Epithelial cell of prostate (primary cell): ENCODE data around the gene EIF3D.
"Not testable (repeated sequence)": the region's sequence is repeated elsewhere in the genome, so short reads cannot be mapped to it uniquely, and the experiment has no call there.

Source experiments
- DNase-seq: peaks from one replicate; pipeline ENCODE4 v3.0.0-alpha.2; 2011; ENCODE audit warnings: low read depth, low spot score
- H3K27ac ChIP-seq: fragments of 450-650 bp; 2 replicates; pipeline ENCODE4 v1.5.1; 2017; ENCODE audit warnings: mild to moderate bottlenecking

The EIF3D gene

DNA sequence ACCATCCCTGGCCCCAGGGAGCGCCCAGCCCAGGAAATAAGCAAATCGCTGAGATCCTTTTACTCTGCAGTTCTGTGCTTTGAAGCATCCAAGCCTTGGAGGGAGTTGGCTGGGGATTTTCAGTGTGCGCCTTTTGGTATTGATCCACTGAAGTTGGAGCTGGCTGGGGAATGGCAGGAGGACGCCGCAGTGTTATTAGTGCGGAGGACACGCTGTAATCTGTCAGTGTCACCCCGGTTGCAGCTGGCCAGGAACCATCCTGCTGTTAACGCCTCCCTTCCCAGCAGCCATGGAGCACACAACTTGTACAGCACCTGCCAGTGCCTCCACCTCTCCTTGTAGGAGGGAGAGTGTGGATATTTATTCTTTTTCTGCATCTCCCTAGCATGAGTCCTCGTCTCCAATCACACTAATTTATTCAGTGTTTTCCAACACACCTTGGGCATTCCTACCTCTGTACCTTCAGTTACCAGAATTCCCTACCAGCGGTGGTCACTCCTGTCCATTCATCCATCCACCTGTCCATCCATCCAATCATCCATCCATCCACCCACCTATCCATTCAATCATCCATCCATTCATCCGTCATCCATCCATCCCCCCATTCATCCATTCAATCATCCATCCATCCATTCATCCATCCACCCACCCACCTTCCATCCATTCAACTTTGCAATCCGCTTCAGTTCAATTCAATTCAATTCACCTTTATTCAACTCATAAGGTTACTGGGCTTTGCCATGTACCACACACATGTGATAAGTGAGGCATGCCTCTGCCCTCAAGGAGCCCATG, 21.9 kb upstream of the EIF3D start:
- no peak overlapping the region for H3K27ac ChIP-seq
- no peak for DNase-seq

DNA sequence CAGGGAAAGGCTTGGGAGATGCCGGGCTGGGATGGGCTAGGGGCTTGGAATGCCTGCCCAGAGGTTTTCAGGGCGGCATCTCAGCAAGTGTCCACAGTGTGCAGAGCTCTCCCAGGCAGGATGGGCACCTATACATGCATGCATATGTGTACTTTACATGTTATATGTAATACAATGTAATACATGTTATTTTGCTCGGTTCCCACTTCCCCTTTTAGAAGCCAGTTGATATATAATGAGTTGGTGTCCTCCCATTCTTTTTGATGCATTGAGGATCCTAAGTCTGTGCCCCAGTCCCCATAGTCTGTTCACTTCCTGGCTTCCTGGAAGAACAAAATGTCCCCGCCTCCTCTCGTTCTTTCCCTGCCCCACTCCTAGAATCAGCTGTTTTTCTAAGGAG, 20.1 kb upstream of the EIF3D start:
- DNase-seq = no peak
- no peak overlapping the region for H3K27ac ChIP-seq

DNA sequence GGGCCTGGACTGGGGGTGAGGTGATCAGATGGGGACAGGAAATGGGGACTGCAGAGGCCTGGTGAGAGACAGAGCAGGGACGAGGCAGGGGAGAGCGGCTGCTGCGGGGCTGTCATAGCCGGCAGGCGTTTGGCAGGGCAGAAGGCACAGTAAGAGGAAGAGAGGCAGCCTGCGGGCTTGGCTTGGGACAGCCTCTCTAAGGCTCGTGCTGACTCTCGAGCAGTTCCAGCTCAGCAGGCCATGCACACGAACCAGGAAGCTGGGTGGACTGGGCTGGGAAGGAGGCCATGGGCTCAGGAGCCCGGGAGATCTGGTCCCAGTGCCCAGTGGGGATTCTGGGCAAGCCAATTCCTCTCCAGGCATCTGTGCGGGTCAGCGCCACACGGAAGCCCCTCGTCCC, 19.6 kb upstream of the EIF3D start:
- H3K27ac ChIP-seq = no peak overlapping the region
- no peak for DNase-seq

DNA sequence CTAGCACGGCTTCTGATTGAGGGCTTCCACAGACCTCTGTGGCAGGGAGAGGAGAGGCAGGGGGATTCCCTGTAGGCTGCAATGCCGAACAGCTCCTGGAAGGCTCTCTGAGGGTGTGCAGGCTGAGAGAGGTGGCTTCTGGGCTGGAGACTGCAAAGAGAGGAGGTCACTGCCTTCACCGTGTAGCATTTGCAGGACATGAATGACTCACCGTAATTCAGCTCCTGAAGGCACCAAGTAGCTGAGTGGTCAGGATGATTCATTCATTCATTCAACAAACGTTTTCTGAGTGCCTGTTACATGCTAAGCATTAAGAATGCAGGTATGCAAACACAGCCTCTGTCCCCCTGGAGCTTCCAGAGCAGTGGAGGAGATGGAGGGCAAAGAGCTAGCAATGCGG, 18.0 kb upstream of the EIF3D start:
- peak; percentile 66 for DNase-seq
- no peak overlapping the region for H3K27ac ChIP-seq

DNA sequence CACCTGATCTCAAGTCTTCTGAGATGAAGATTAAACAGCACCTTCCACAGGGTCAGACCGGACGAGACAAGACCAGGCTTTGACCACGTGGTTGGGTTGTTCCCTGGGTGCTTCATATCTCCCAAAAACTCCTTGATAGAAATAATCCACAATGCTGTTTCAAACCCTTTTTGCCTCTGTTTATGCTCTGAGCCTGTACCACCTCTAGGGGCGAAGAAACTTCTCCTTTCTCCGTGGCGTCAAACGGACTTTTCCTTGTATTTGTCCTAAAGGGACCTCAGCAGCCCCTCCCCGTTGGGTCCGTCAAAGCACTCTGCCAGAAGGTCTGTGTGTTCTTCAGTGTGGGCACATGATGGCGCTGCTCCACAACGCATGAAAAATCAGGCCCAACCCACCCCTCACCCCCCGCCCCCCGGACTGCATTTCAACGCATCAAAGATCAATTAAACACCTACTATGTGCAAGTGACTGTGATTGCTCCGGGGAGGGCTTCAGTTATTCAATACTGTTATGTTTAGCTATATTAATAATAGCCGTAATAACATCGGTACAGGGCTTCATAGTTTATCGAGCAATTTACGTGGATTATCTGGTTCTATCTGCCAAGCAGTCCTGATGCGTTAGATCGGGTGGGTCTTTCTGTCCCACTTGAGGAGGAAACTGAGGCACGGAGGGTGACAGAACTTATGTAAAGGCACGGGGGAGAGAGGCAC, 17.3 kb upstream of the EIF3D start:
- DNase-seq = no peak
- H3K27ac ChIP-seq = no peak overlapping the region

DNA sequence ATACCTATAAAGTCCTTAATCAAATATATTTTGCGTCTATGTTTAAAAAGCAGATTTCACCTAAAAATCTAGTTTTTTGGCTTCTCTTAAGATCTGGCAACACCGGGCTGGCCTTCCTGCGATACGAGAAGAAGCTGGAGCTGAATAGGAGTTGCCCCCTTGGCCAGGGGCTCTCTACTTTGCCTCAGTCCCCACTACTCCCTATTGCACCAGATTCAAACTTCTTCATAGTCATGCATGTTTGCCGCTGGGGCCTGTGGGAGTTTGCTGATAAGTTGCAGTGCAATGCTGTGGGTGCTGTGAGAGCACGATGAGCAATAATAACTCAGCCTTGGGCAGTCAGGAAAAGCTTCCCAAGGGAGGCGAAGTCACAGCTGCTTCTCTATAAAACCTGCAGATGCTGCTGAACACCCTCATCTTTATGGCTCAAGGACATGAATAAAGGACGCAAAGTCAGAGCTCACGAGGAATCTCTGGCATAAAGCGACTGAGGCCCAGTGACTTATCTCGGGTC, 15.2 kb upstream of the EIF3D start:
- peak overlapping the region; percentile 64 for H3K27ac ChIP-seq
- DNase-seq = no peak

DNA sequence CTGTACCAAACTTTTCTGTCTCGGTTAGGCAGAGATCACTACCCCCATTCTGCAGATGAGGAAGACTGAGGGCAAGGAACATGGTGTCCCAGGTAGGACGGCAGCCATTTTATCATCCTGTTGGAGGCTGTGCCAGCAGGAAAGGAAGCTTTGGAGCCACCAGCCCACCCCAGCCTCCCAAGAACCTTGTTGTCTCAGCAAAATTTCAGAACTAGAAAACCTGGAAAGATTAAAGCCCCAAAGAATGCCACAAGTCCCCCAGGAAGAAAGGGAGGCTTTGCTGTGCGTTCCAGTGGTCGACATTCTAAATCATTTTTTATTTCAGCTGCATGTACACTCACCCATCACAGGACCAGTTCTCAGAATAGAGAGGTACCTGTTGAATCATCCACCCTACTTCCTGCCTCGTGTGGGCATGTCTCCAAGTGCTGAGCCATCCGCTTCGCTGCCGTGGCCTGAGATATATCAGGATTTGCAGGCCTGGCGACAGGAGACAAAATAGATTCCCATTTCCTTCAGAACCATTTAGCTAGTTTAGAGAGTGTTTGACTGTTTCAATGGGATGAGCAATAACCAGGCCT, 13.0 kb upstream of the EIF3D start:
- DNase-seq = peak; percentile 91
- peak overlapping the region; percentile 92 for H3K27ac ChIP-seq

DNA sequence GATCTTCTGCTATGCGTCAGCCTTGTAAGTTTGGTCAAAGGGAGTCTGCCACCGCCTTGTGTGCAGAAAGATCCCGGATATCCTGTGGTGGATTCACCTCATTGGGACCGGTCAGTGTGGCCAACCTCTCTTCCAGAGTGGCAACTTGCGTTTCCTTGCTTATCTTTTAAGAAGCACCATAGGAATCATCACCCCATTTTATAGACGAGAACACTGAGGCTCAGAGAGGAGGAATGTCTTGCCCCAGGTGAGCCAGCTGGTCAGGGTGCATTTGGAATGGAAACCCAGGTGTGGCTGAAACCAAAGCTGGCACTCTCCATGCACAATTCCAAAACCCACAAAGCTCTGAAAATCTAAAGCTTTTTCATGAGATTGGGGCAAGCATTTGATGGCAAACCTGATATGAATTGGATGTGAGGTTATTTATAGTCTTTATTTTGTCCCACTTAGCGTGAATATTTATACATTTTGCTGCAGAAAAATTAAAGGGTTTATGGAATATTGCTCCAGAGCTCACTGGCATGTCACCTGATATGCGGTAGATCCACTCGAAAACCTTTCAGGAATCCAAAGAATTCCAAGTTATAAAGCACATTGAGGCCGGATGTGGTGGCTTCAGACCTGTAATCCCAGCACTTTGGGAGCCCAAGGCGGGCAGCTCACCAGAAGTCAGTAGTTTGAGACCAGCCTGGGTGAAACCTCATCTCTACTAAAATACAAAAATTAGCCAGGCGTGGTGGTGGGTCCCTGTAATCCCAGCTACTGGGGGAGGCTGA, 12.1 kb upstream of the EIF3D start:
- peak overlapping the region; percentile 92 for H3K27ac ChIP-seq
- DNase-seq = no peak

DNA sequence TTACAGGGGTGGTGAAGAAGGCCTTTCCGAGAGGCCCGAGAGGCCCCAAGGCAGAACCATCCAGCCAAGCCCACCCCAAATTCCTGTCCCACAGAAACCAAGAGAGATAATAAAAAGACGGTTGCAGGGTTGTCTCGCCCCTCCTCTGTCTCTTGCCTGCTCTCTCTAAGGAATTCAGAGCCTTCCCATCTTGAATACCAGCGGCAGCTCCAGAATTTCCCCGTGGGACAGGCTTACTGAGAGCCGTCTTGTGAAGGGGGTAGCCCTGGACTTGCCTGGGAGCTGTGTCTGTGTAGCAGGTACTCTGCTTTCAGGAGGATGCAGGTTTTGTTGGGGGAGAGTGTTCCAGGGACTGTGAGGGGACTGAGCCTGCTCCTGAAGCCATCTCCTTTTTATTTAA, 9.6 kb upstream of the EIF3D start:
- no peak overlapping the region for H3K27ac ChIP-seq
- DNase-seq = no peak

DNA sequence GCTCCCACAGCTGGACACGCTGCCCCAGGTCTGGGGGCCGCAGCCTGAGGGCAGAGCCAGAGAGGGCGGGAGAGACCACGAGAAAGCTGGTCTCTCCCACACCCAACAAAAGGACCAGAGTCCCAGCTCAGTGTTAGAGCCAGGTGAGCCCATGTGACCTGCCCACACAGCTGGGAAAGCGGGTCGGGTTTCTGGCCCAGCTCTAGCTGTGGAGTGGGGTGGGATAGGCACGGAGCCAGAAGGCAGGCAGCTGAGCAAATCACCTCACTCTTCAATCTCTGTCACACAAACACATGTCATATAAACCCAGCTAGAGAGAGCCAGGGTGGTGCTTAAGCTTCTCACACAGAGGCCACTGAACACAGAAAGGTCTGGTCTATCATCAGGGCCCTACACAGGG, 7.8 kb upstream of the EIF3D start:
- no peak overlapping the region for H3K27ac ChIP-seq
- no peak for DNase-seq

DNA sequence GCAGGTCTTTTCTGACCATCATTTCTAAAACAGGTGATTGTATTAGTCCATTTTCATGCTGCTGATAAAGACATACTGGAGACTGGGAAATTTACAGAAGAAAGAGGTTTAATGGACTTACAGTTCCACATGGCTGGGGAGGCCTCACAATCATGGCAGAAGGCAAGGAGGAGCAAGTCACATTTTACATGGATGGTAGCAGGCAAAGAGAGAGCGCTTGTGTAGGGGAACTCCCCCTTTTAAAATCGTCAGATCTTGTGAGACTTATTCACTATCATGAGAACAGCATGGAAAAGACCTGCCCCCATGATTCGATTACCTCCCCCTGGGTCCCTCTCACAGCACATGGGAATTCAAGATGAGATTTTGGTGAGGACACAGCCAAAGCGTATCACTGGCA, 4.4 kb upstream of the EIF3D start:
- not testable (repeated sequence) for DNase-seq, H3K27ac ChIP-seq

DNA sequence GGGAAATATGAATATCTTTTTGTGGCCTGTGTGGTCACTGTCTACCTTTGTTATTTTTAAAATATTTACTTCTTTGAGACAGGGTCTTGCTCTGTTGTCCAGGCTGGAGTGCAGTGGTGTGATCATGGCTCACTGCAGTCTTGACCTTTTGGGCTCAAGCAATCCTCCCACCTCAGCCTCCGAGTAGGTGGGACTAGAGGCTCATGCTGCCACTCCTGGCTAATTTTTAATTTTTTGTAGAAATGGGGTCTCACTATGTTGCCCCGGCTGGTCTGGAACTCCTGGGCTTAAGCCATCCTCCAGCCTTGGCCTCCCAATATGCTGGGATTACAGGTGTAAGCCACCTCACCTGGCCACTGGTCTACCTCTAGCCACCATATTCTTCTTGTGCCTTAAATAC, 3.5 kb upstream of the EIF3D start:
- H3K27ac ChIP-seq = no peak overlapping the region
- DNase-seq = no peak

DNA sequence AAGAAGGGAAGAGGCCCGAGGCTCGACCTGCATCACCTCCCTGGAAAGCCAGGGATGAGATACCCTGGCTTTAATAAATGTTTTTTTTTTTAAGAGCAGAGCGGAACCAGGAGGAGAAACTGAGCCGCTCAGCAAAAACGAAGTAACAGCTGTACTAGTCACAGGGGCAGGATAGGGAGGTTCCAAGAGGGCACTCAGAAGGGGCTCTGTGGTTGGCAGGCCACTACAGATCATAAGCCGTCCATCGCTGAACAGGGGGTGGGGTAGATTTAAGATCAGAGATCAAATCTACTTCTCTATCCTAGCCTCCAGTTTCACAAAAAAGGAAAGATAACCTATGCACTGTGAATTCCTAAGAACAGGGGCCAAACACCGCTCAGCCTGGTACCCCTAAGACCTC, 625 bp downstream of the EIF3D start:
- H3K27ac ChIP-seq = peak overlapping the region; percentile 95
- no peak for DNase-seq

DNA sequence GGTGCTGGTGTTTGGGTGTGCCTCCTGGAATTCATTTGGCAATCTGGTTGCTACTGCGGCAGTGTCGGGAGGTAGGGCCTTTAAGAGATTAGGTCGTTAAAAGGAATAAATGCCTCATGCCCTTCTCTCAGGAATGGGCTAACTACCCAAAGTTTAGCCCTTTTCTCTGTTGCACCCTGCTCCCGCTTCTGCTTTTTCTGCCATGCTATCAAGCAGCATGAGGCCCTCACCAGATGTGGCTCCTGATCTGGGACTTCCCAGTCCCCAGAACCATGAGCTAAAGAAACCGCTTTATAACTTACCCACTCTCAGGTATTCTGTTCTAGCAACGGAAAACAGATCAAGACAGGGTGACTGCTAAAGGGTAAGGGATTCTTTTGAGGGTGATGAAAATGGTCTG, 6.3 kb downstream of the EIF3D start:
- no peak overlapping the region for H3K27ac ChIP-seq
- no peak for DNase-seq

DNA sequence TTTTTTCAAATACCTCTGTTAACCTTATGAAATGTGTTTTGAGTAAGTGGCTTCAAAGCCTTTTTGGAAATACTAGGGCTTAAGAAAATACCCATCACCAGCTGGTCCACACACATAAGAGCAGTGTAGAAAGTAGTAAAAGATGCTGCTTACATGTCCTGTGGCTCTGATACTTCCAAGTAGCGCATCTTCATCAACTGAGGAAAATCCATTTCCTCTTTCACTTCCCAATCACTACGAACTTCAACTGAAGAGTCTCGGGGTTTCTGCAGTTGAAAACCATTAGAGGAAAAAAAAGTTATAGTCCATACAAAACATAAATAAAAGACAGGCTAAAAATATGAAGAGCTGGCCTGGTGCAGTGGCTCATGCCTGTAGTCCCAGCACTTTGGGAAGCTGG, 8.5 kb downstream of the EIF3D start:
- H3K27ac ChIP-seq = no peak overlapping the region
- no peak for DNase-seq

DNA sequence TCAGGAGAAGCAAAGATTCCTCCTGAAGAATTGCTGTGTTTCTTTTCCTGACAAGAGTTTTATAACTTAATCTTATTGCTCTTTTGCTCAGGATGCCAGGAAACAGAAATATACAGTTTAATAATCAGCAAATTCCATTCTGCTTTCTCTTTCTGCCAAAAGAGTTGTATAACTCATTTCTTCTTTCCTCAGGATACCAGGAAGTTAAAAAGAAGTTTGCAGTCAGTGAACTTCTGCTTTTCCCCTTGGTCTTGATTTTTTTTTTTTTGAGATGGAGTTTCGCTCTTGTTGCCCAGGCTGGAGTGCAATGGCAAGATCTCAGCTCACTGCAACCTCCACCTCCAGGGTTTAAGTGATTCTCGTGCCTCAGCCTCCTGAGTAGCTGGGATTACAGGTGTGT, 9.1 kb downstream of the EIF3D start:
- DNase-seq, H3K27ac ChIP-seq: not testable (repeated sequence)

DNA sequence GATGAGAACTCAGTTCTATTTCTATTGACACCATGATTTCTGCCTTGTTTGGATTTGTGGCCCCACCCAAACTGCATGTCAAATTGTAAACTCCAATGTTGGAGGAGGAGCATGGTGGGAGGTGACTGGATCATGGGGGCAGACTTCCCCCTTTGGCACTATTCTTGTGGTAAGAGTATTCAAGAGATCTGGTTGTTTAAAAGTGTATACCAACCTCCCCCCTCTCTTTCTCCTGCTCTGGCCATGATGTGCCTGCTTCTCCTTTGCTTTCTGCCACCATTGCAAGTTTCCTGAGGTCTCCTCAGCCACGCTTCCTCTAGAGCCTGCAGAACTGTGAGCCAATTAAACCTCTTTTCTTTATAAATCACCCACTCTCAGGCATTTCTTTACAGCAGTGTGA, 14.2 kb downstream of the EIF3D start:
- DNase-seq = no peak
- H3K27ac ChIP-seq = no peak overlapping the region

DNA sequence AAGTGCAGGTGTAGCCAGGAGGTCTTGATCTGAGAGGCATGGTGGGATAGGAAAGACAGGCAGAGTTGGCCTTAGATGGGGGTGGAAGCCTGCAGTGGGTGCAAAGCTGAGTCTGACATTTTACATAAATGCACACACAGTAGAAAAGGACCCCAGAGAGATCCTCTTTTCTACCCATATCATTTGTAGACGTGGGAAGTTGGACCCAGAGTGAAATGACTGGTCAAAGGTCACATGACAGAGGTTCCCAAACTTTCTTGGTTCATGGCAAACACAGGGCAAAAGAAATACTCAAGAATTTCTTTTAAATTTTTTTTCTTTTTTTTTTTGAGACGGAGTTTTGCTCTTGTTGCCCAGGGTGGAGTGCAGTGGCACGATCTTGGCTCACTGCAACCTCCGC, 16.0 kb downstream of the EIF3D start:
- H3K27ac ChIP-seq = no peak overlapping the region
- DNase-seq = no peak

DNA sequence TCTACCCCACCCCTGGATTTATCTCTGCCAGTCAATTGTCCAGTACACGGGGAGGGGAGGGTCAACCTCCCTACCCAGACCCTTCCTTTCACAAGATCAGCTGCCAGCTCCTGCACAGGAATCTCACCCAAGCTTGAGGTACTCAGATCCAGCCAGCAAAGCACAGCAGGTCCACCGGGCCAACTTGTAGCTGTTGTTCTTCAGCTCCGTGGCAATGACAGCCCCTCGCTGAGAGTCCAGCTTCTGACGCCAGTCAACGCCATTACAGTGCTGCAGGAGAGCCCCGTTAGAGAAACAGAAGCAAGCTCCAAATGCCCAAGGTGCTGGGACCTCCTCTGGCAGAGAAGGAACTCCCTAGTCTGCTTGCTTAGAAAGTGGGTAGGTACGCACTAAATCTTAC, 16.6 kb downstream of the EIF3D start:
- no peak for DNase-seq
- H3K27ac ChIP-seq = no peak overlapping the region

DNA sequence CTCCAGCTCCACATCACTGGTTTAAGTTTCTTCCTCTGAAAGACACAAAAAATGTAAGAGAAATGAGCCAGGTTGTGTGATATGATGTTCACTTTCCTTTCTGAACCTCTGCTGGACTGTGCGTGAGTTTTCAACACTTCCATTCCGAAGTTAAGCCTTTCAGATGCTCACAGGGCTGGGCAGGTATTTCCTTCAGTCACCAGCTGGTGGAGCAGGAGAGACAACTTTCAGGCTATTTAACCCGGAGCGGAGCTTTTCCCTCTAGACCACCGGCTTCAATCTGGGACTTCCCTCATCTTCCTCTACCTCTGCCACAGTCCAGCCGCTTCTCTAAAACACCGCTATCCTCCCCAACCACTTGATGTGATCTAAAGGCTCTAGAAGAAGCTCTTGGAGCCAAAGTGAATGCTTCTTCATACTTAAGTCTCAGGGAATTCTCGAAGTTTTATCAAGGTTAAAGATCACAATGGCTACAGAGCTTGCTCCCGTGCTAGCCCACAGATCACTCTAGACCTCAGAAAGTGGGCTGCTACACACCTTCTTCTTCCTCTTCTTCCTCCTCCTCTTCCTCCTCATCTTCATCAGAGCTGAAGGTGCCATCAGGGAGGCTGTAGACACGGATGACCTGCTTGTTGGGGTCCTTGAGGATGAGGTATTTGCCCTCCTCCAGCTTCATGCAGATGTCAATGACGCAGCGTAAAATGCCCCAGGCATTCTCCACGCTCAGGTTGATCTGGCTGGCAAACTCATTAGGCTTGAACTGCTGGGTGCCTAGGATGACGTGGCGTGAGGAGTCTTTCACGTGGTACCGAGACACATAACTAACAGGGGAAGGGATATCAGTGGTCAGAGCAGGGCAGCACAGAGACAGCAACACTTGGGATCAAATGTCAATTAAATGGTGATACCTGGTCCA, 17.7 kb downstream of the EIF3D start:
- no peak for DNase-seq

More for the DNA sequence above, 17.7 kb downstream of the EIF3D start:
- no peak overlapping the region for H3K27ac ChIP-seq
